Measurements from ENCODE around the gene GORASP2.
A peak's percentile ranks its signal among the peaks of the same experiment; 100 is the strongest.

Gene GORASP2

GRCh38 chr2:170971071-170971470, 42.0 kb downstream of the GORASP2 start:
- no peak for TF ChIP-seq SPI1 (IDR thresholded peaks at IDR 0.05; ENCODE audit: low read depth, low read length)
- TF ChIP-seq POU2F2 (IDR thresholded peaks at IDR 0.05; ENCODE audit: low read depth, low read length): no peak
- TF ChIP-seq POLR2AphosphoS5 (IDR thresholded peaks at IDR 0.05; ENCODE audit: low read depth, low read length): no peak
- TF ChIP-seq PAX5 (IDR thresholded peaks at IDR 0.05; ENCODE audit: insufficient read depth, low read length, severe bottlenecking): no peak
- no peak for TF ChIP-seq POLR2A (IDR thresholded peaks at IDR 0.05; ENCODE audit: low read depth, low read length)
- no peak for TF ChIP-seq TAF1 (IDR thresholded peaks at IDR 0.05; ENCODE audit: low read depth, low read length)
- DNase-seq (ENCODE audit: insufficient read length, low spot score): no peak
- no peak for FAIRE-seq

- FAIRE-seq (no peak), DNase-seq (ENCODE audit: insufficient read length, low spot score) (no peak)
- TF ChIP-seq POU2F2 (IDR thresholded peaks at IDR 0.05; ENCODE audit: low read depth, low read length): no peak
Observed at GRCh38 chr2:170972296-170973224, 43.5 kb downstream of the GORASP2 start.

- DNase-seq (ENCODE audit: insufficient read length, low spot score): no peak
- TF ChIP-seq POLR2AphosphoS5 (IDR thresholded peaks at IDR 0.05; ENCODE audit: low read depth, low read length): no peak
- TF ChIP-seq TAF1 (IDR thresholded peaks at IDR 0.05; ENCODE audit: low read depth, low read length): no peak
- TF ChIP-seq POLR2A (IDR thresholded peaks at IDR 0.05; ENCODE audit: low read depth, low read length): no peak
- no peak for FAIRE-seq
Observed at GRCh38 chr2:170973225-170973491, 44.1 kb downstream of the GORASP2 start.

GRCh38 chr2:170973492-170974303, 44.6 kb downstream of the GORASP2 start:
- TF ChIP-seq POLR2AphosphoS5 (IDR thresholded peaks at IDR 0.05; ENCODE audit: low read depth, low read length) (0 out of 2 replicates have a peak, but pooled peaks have one; percentile 33), SPI1 (IDR thresholded peaks at IDR 0.05; ENCODE audit: low read depth, low read length) (no peak), POLR2A (IDR thresholded peaks at IDR 0.05; ENCODE audit: low read depth, low read length) (peak; percentile 61; the same call in 1 of the 2 replicates), TAF1 (IDR thresholded peaks at IDR 0.05; ENCODE audit: low read depth, low read length) (peak; percentile 44; the same call in 1 of the 2 replicates), PAX5 (IDR thresholded peaks at IDR 0.05; ENCODE audit: insufficient read depth, low read length, severe bottlenecking) (peak; percentile 52), POU2F2 (IDR thresholded peaks at IDR 0.05; ENCODE audit: low read depth, low read length) (peak; percentile 45; the same call in 1 of the 2 replicates)
- FAIRE-seq (peak; percentile 35), DNase-seq (ENCODE audit: insufficient read length, low spot score) (peak; percentile 95)

- TF ChIP-seq PAX5 (IDR thresholded peaks at IDR 0.05; ENCODE audit: insufficient read depth, low read length, severe bottlenecking) (no peak), TAF1 (IDR thresholded peaks at IDR 0.05; ENCODE audit: low read depth, low read length) (no peak), POU2F2 (IDR thresholded peaks at IDR 0.05; ENCODE audit: low read depth, low read length) (no peak), POLR2AphosphoS5 (IDR thresholded peaks at IDR 0.05; ENCODE audit: low read depth, low read length) (no peak), POLR2A (IDR thresholded peaks at IDR 0.05; ENCODE audit: low read depth, low read length) (no peak), SPI1 (IDR thresholded peaks at IDR 0.05; ENCODE audit: low read depth, low read length) (no peak)
- no peak for DNase-seq (ENCODE audit: insufficient read length, low spot score)
- no peak for FAIRE-seq
Observed at GRCh38 chr2:170974304-170974993, 45.4 kb downstream of the GORASP2 start.

GRCh38 chr2:170975127-170975942, 46.3 kb downstream of the GORASP2 start:
- FAIRE-seq: no peak

GRCh38 chr2:170975943-170976270, 46.9 kb downstream of the GORASP2 start:
- DNase-seq (ENCODE audit: insufficient read length, low spot score) (no peak), FAIRE-seq (no peak)
- TF ChIP-seq TAF1 (IDR thresholded peaks at IDR 0.05; ENCODE audit: low read depth, low read length) (no peak), SPI1 (IDR thresholded peaks at IDR 0.05; ENCODE audit: low read depth, low read length) (no peak), POLR2AphosphoS5 (IDR thresholded peaks at IDR 0.05; ENCODE audit: low read depth, low read length) (no peak), PAX5 (IDR thresholded peaks at IDR 0.05; ENCODE audit: insufficient read depth, low read length, severe bottlenecking) (no peak), POU2F2 (IDR thresholded peaks at IDR 0.05; ENCODE audit: low read depth, low read length) (no peak)

More at GRCh38 chr2:170975127-170975942, 46.3 kb downstream of the GORASP2 start:
- TF ChIP-seq POLR2AphosphoS5 (IDR thresholded peaks at IDR 0.05; ENCODE audit: low read depth, low read length) (no peak), TAF1 (IDR thresholded peaks at IDR 0.05; ENCODE audit: low read depth, low read length) (no peak), POU2F2 (IDR thresholded peaks at IDR 0.05; ENCODE audit: low read depth, low read length) (0 out of 2 replicates have a peak, but pooled peaks have one; percentile 13)
- no peak for DNase-seq (ENCODE audit: insufficient read length, low spot score)

- DNase-seq (ENCODE audit: insufficient read length, low spot score) (no peak), FAIRE-seq (no peak)
- TF ChIP-seq POLR2AphosphoS5 (IDR thresholded peaks at IDR 0.05; ENCODE audit: low read depth, low read length) (peak; percentile 65; the same call in 1 of the 2 replicates), SPI1 (IDR thresholded peaks at IDR 0.05; ENCODE audit: low read depth, low read length) (no peak)
Observed at GRCh38 chr2:170984079-170984478, 55.0 kb downstream of the GORASP2 start.

GRCh38 chr2:170985407-170985806, 56.4 kb downstream of the GORASP2 start:
- FAIRE-seq (no peak), DNase-seq (ENCODE audit: insufficient read length, low spot score) (no peak)
- TF ChIP-seq POU2F2 (IDR thresholded peaks at IDR 0.05; ENCODE audit: low read depth, low read length): no peak
- no peak for TF ChIP-seq TAF1 (IDR thresholded peaks at IDR 0.05; ENCODE audit: low read depth, low read length)
- no peak for TF ChIP-seq POLR2A (IDR thresholded peaks at IDR 0.05; ENCODE audit: low read depth, low read length)
- TF ChIP-seq PAX5 (IDR thresholded peaks at IDR 0.05; ENCODE audit: insufficient read depth, low read length, severe bottlenecking): no peak
- no peak for TF ChIP-seq SPI1 (IDR thresholded peaks at IDR 0.05; ENCODE audit: low read depth, low read length)
- TF ChIP-seq POLR2AphosphoS5 (IDR thresholded peaks at IDR 0.05; ENCODE audit: low read depth, low read length): no peak
